GDM1 (cell line): ENCODE results near the gene TBC1D10B.
"Not testable (repeated sequence)": the region's sequence is repeated elsewhere in the genome, so short reads cannot be mapped to it uniquely, and the experiment has no call there.

Source experiments
- DNase-seq: peaks from one replicate; lab custom pipeline; 2025; lab: John Stamatoyannopoulos, UW

Gene TBC1D10B

GRCh38 chr16:30354423-30355143 lies 15.7 kb downstream of the TBC1D10B start:
- no peak for DNase-seq

- DNase-seq = no peak
Measured at GRCh38 chr16:30353438-30354129, 16.7 kb downstream of the TBC1D10B start.

- no peak for DNase-seq
Measured at GRCh38 chr16:30352488-30353401, 17.5 kb downstream of the TBC1D10B start.

- no peak for DNase-seq
Measured at GRCh38 chr16:30351586-30352419, 18.5 kb downstream of the TBC1D10B start.

- DNase-seq = no peak
Measured at GRCh38 chr16:30351001-30351441, 19.3 kb downstream of the TBC1D10B start.

GRCh38 chr16:30350134-30350871 lies 20.0 kb downstream of the TBC1D10B start:
- DNase-seq = no peak

GRCh38 chr16:30349675-30350074 lies 20.6 kb downstream of the TBC1D10B start:
- DNase-seq = no peak

GRCh38 chr16:30348929-30349328 lies 21.4 kb downstream of the TBC1D10B start:
- no peak for DNase-seq

- no peak for DNase-seq
Measured at GRCh38 chr16:30348113-30348512, 22.2 kb downstream of the TBC1D10B start.

GRCh38 chr16:30346286-30346685 lies 24.0 kb downstream of the TBC1D10B start:
- no peak for DNase-seq

- not testable (repeated sequence) for DNase-seq
Measured at GRCh38 chr16:30343491-30343820, 26.8 kb downstream of the TBC1D10B start.

GRCh38 chr16:30342751-30343490 lies 27.4 kb downstream of the TBC1D10B start:
- no peak for DNase-seq

- DNase-seq = not testable (repeated sequence)
Measured at GRCh38 chr16:30341971-30342370, 28.3 kb downstream of the TBC1D10B start.

GRCh38 chr16:30340621-30341020 lies 29.7 kb downstream of the TBC1D10B start:
- DNase-seq = no peak

- DNase-seq = not testable (repeated sequence)
Measured at GRCh38 chr16:30338715-30339114, 31.6 kb downstream of the TBC1D10B start.

- not testable (repeated sequence) for DNase-seq
Measured at GRCh38 chr16:30337964-30338357, 32.3 kb downstream of the TBC1D10B start.

GRCh38 chr16:30335598-30336474 lies 34.5 kb downstream of the TBC1D10B start:
- DNase-seq = no peak

GRCh38 chr16:30335028-30335597 lies 35.2 kb downstream of the TBC1D10B start:
- peak; percentile 83 for DNase-seq

- peak; percentile 53 for DNase-seq
Measured at GRCh38 chr16:30334473-30334989, 35.8 kb downstream of the TBC1D10B start.
